ENCODE data around the gene AKT3. TPM values are rescaled to one million over a fixed set of nuclear protein-coding genes. Genes with fewer than 3 reads are reported as not detected.

AKT3 gene
- total and polyA plus RNA-seq, 2 donors (not counting 1 experiment from before 2014, with no cell fraction given), result 37.8 to 42.0 TPM

- H3K9ac ChIP-seq (ENCODE audit: insufficient read depth, low read length), result no peak overlapping the region
- peak in 1 of 2 donors; percentile 51 for DNase-seq (ENCODE audit: low read depth in 2 of 2)
- H3K9me3 ChIP-seq (ENCODE audit: control insufficient read depth, insufficient read depth, low read depth, low read length), result no peaks in the 10 kb centered on the region
- no peak overlapping the region for H2AFZ ChIP-seq (ENCODE audit: low read length)
- no peak overlapping the region for H3K27ac ChIP-seq (ENCODE audit: insufficient read depth, low read length)
- no peaks in the 10 kb centered on the region for H3K79me2 ChIP-seq (ENCODE audit: control insufficient read depth, insufficient read depth, low read length)
- no peak overlapping the region for H3K4me3 ChIP-seq (replicated peaks in 1 of 4; ENCODE audit: control extremely low read depth in 1 of 4, insufficient read depth in 1 of 4, low read depth in 3 of 4, low read length in 4 of 4)
- H3K4me2 ChIP-seq (ENCODE audit: extremely low read depth, insufficient read depth, low read length), result no peak overlapping the region
- H3K27me3 ChIP-seq (ENCODE audit: control insufficient read depth, insufficient read depth, low read length), result no peaks in the 10 kb centered on the region
- no peaks in the 10 kb centered on the region for H4K20me1 ChIP-seq (ENCODE audit: control insufficient read depth, extremely low read depth, insufficient read depth, low read length)
- no peak for TF ChIP-seq CTCF (conservative IDR thresholded peaks at IDR 0.05 in 1 of 2, IDR thresholded peaks at IDR 0.05 in 1 of 2; ENCODE audit: low read depth in 1 of 2, low read length in 2 of 2)
- no peak for TF ChIP-seq EZH2 (IDR thresholded peaks at IDR 0.05; ENCODE audit: low read length, missing control alignments)
- H3K36me3 ChIP-seq (ENCODE audit: control insufficient read depth, insufficient read depth, low read length), result no peaks in the 10 kb centered on the region
- peaks cover 14% of the 10 kb centered on the region for H3K4me1 ChIP-seq (ENCODE audit: control insufficient read depth, extremely low read depth, insufficient read depth, low read length)
Observed at GRCh38 chr1:243716906-243717305, 133.1 kb downstream of the AKT3 start.

GRCh38 chr1:243715285-243715684 is 134.8 kb downstream of the AKT3 start:
- Histone ChIP-seq H3K9ac (ENCODE audit: insufficient read depth, low read length) (no peak overlapping the region), H3K4me3 (replicated peaks in 1 of 4; ENCODE audit: control extremely low read depth in 1 of 4, insufficient read depth in 1 of 4, low read depth in 3 of 4, low read length in 4 of 4) (no peak overlapping the region), H3K27me3 (ENCODE audit: control insufficient read depth, insufficient read depth, low read length) (no peaks in the 10 kb centered on the region), H4K20me1 (ENCODE audit: control insufficient read depth, extremely low read depth, insufficient read depth, low read length) (no peaks in the 10 kb centered on the region), H3K27ac (ENCODE audit: insufficient read depth, low read length) (no peak overlapping the region), H3K9me3 (ENCODE audit: control insufficient read depth, insufficient read depth, low read depth, low read length) (no peaks in the 10 kb centered on the region), H3K4me1 (ENCODE audit: control insufficient read depth, extremely low read depth, insufficient read depth, low read length) (peaks cover 14% of the 10 kb centered on the region), H3K36me3 (ENCODE audit: control insufficient read depth, insufficient read depth, low read length) (no peaks in the 10 kb centered on the region), H3K4me2 (ENCODE audit: extremely low read depth, insufficient read depth, low read length) (no peak overlapping the region), H3K79me2 (ENCODE audit: control insufficient read depth, insufficient read depth, low read length) (no peaks in the 10 kb centered on the region), H2AFZ (ENCODE audit: low read length) (no peak overlapping the region)
- TF ChIP-seq CTCF (conservative IDR thresholded peaks at IDR 0.05 in 1 of 2, IDR thresholded peaks at IDR 0.05 in 1 of 2; ENCODE audit: low read depth in 1 of 2, low read length in 2 of 2) (no peak), EZH2 (IDR thresholded peaks at IDR 0.05; ENCODE audit: low read length, missing control alignments) (no peak)
- DNase-seq (ENCODE audit: low read depth in 2 of 2), result no peak

GRCh38 chr1:243713470-243714186 is 136.4 kb downstream of the AKT3 start:
- Histone ChIP-seq H2AFZ (ENCODE audit: low read length) (no peak overlapping the region), H3K27me3 (ENCODE audit: control insufficient read depth, insufficient read depth, low read length) (no peaks in the 10 kb centered on the region), H3K4me1 (ENCODE audit: control insufficient read depth, extremely low read depth, insufficient read depth, low read length) (peaks cover 8% of the 10 kb centered on the region), H4K20me1 (ENCODE audit: control insufficient read depth, extremely low read depth, insufficient read depth, low read length) (no peaks in the 10 kb centered on the region), H3K27ac (ENCODE audit: insufficient read depth, low read length) (no peak overlapping the region), H3K36me3 (ENCODE audit: control insufficient read depth, insufficient read depth, low read length) (no peaks in the 10 kb centered on the region), H3K4me2 (ENCODE audit: extremely low read depth, insufficient read depth, low read length) (peak overlapping the region; percentile 36), H3K9me3 (ENCODE audit: control insufficient read depth, insufficient read depth, low read depth, low read length) (no peaks in the 10 kb centered on the region), H3K9ac (ENCODE audit: insufficient read depth, low read length) (no peak overlapping the region), H3K4me3 (replicated peaks in 1 of 4; ENCODE audit: control extremely low read depth in 1 of 4, insufficient read depth in 1 of 4, low read depth in 3 of 4, low read length in 4 of 4) (peak overlapping the region in 2 of 4 experiments; percentile 31 to 40), H3K79me2 (ENCODE audit: control insufficient read depth, insufficient read depth, low read length) (no peaks in the 10 kb centered on the region)
- TF ChIP-seq EZH2 (IDR thresholded peaks at IDR 0.05; ENCODE audit: low read length, missing control alignments) (no peak), CTCF (conservative IDR thresholded peaks at IDR 0.05 in 1 of 2, IDR thresholded peaks at IDR 0.05 in 1 of 2; ENCODE audit: low read depth in 1 of 2, low read length in 2 of 2) (no peak)
- peak; percentile 69 to 78 for DNase-seq (ENCODE audit: low read depth in 2 of 2)

Measured in fibroblast of lung (primary cell).